Measurements from ENCODE around the gene SCYGR5. TPM values are rescaled to one million over a fixed set of nuclear protein-coding genes. Genes with fewer than 3 reads are reported as not detected.

SCYGR5 gene
- total RNA-seq, 1 experiment from 2014 or later = not detected

GRCh38 chr2:227703280-227703732 lies 36.7 kb downstream of the SCYGR5 start:
- POLR2A ChIA-PET (ENCODE audit: low non-redundant PET) = no interaction called here
- no peak for TF ChIP-seq CTCF (conservative IDR thresholded peaks at IDR 0.05; ENCODE audit: low read depth, low read length)
- TF ChIP-seq EZH2 (IDR thresholded peaks at IDR 0.05; ENCODE audit: borderline replicate concordance, low read depth, low read length, poor library complexity, severe bottlenecking) = no peak
- CTCF ChIA-PET = no interaction called here
- H3K4me1 ChIP-seq (ENCODE audit: insufficient read depth, low read length, poor library complexity, severe bottlenecking) = no peaks in the 10 kb centered on the region
- no TSS peak for BruUV-seq (replicated peaks)
- no peaks in the 10 kb centered on the region for H3K36me3 ChIP-seq (ENCODE audit: insufficient read depth, low read length, poor library complexity, severe bottlenecking)
- no peaks in the 10 kb centered on the region for H3K9me3 ChIP-seq (ENCODE audit: low read depth, low read length, poor library complexity, severe bottlenecking)
- H3K27me3 ChIP-seq (replicated peaks; ENCODE audit: insufficient read depth, low read depth, low read length, poor library complexity) = no peaks in the 10 kb centered on the region
- intact Hi-C loops (cut with micrococcal nuclease; ENCODE audit: unreplicated experiment) = no loop called here
- DNase-seq (ENCODE audit: low spot score) = no peak
- H3K4me3 ChIP-seq (ENCODE audit: low read depth, low read length, poor library complexity, severe bottlenecking) = no peak overlapping the region
- H3K27ac ChIP-seq (ENCODE audit: low read depth, low read length, poor library complexity, severe bottlenecking) = no peak overlapping the region

GRCh38 chr2:227703961-227704360 lies 37.4 kb downstream of the SCYGR5 start:
- intact Hi-C loops (cut with micrococcal nuclease; ENCODE audit: unreplicated experiment) = no loop called here
- Histone ChIP-seq H3K27me3 (replicated peaks; ENCODE audit: insufficient read depth, low read depth, low read length, poor library complexity) (no peaks in the 10 kb centered on the region), H3K27ac (ENCODE audit: low read depth, low read length, poor library complexity, severe bottlenecking) (no peak overlapping the region), H3K9me3 (ENCODE audit: low read depth, low read length, poor library complexity, severe bottlenecking) (no peaks in the 10 kb centered on the region), H3K4me1 (ENCODE audit: insufficient read depth, low read length, poor library complexity, severe bottlenecking) (no peaks in the 10 kb centered on the region), H3K4me3 (ENCODE audit: low read depth, low read length, poor library complexity, severe bottlenecking) (no peak overlapping the region), H3K36me3 (ENCODE audit: insufficient read depth, low read length, poor library complexity, severe bottlenecking) (no peaks in the 10 kb centered on the region)
- TF ChIP-seq EZH2 (IDR thresholded peaks at IDR 0.05; ENCODE audit: borderline replicate concordance, low read depth, low read length, poor library complexity, severe bottlenecking) = no peak
- no peak for TF ChIP-seq CTCF (conservative IDR thresholded peaks at IDR 0.05; ENCODE audit: low read depth, low read length)
- BruUV-seq (replicated peaks) = no TSS peak
- ChIA-PET CTCF (no interaction called here), POLR2A (ENCODE audit: low non-redundant PET) (no interaction called here)
- no peak for DNase-seq (ENCODE audit: low spot score)

GRCh38 chr2:227706859-227707258 lies 40.3 kb downstream of the SCYGR5 start:
- H3K9me3 ChIP-seq (ENCODE audit: low read depth, low read length, poor library complexity, severe bottlenecking) = no peaks in the 10 kb centered on the region
- H3K27me3 ChIP-seq (replicated peaks; ENCODE audit: insufficient read depth, low read depth, low read length, poor library complexity) = no peaks in the 10 kb centered on the region
- TF ChIP-seq CTCF (conservative IDR thresholded peaks at IDR 0.05; ENCODE audit: low read depth, low read length) (no peak), EZH2 (IDR thresholded peaks at IDR 0.05; ENCODE audit: borderline replicate concordance, low read depth, low read length, poor library complexity, severe bottlenecking) (no peak)
- no TSS peak for BruUV-seq (replicated peaks)
- H3K36me3 ChIP-seq (ENCODE audit: insufficient read depth, low read length, poor library complexity, severe bottlenecking) = no peaks in the 10 kb centered on the region
- intact Hi-C loops (cut with micrococcal nuclease; ENCODE audit: unreplicated experiment) = no loop called here
- no peak overlapping the region for H3K27ac ChIP-seq (ENCODE audit: low read depth, low read length, poor library complexity, severe bottlenecking)
- no peaks in the 10 kb centered on the region for H3K4me1 ChIP-seq (ENCODE audit: insufficient read depth, low read length, poor library complexity, severe bottlenecking)
- CTCF ChIA-PET = no interaction called here
- H3K4me3 ChIP-seq (ENCODE audit: low read depth, low read length, poor library complexity, severe bottlenecking) = no peak overlapping the region
- DNase-seq (ENCODE audit: low spot score) = no peak
- POLR2A ChIA-PET (ENCODE audit: low non-redundant PET) = no interaction called here

Data from A673 (cell line).